Upper lobe of right lung (tissue), 1 donor: ENCODE results near the gene UBLCP1. TPM values are rescaled to one million over a fixed set of nuclear protein-coding genes. Genes with fewer than 3 reads are reported as not detected.

Source experiments
- ATAC-seq: fragments of 200-7000 bp; cut with Tn5 transposase; one replicate; pipeline ENCODE4 v1.9.1; 2020; ENCODE audit warnings: mild to moderate bottlenecking, moderate library complexity
- DNase-seq: peaks from one replicate; pipeline ENCODE4 v3.0.0-alpha.2; 2020
- H3K27ac ChIP-seq: fragments of 200-600 bp; one replicate; pipeline ENCODE4 v1.8.0; 2022
- H3K27me3 ChIP-seq: fragments of 200-600 bp; one replicate; pipeline ENCODE4 v1.8.0; 2022; ENCODE audit warnings: mild to moderate bottlenecking
- H3K36me3 ChIP-seq: fragments of 200-600 bp; one replicate; pipeline ENCODE4 v1.8.0; 2022
- H3K4me1 ChIP-seq: fragments of 200-600 bp; one replicate; pipeline ENCODE4 v1.8.0; 2022
- H3K4me3 ChIP-seq: fragments of 200-600 bp; one replicate; pipeline ENCODE4 v1.8.0; 2022; ENCODE audit warnings: mild to moderate bottlenecking
- H3K9me3 ChIP-seq: fragments of 200-600 bp; one replicate; pipeline ENCODE4 v1.8.0; 2022
- intact Hi-C: fragments of 100-400 bp; cut with DNase I; formaldehyde crosslinking; loops from one replicate; pipeline ENCODE4 v1.11.0; 2022
- long read RNA-seq: library from polyadenylated mRNA; unstranded; transcript quantifications from one replicate; pipeline ENCODE4 v2.0.0, GENCODE V29; 2021
- total RNA-seq: library from RNA; stranded (reverse); fragmentation: NEBNext Ultra II Directional; extraction: Animal tissue kit (Norgen Biotek cat#: 25700); gene quantifications from one replicate; pipeline ENCODE4 v1.2.1, GENCODE V29; 2021
- TF ChIP-seq, protein P1 (sequence below): fragments of 200-600 bp; IDR thresholded peaks from one replicate; pipeline ENCODE4 v1.8.0; 2022; ENCODE audit warnings: antibody characterized with exemption
- donor health status: DM: no; HTN: yes; CAD: no; lungs with severe emphysema.

The UBLCP1 gene, protein sequence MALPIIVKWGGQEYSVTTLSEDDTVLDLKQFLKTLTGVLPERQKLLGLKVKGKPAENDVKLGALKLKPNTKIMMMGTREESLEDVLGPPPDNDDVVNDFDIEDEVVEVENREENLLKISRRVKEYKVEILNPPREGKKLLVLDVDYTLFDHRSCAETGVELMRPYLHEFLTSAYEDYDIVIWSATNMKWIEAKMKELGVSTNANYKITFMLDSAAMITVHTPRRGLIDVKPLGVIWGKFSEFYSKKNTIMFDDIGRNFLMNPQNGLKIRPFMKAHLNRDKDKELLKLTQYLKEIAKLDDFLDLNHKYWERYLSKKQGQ
- total RNA-seq = 25.0 TPM
- long read RNA-seq, transcript UBLCP1-201 (11 exons, 2,392 nt) = major isoform, 29 of 34 reads
- long read RNA-seq, partial matches to known transcripts = 1 of 34 reads
- long read RNA-seq, other reads (novel, unspliced or antisense) = 3 of 34 reads

DNA sequence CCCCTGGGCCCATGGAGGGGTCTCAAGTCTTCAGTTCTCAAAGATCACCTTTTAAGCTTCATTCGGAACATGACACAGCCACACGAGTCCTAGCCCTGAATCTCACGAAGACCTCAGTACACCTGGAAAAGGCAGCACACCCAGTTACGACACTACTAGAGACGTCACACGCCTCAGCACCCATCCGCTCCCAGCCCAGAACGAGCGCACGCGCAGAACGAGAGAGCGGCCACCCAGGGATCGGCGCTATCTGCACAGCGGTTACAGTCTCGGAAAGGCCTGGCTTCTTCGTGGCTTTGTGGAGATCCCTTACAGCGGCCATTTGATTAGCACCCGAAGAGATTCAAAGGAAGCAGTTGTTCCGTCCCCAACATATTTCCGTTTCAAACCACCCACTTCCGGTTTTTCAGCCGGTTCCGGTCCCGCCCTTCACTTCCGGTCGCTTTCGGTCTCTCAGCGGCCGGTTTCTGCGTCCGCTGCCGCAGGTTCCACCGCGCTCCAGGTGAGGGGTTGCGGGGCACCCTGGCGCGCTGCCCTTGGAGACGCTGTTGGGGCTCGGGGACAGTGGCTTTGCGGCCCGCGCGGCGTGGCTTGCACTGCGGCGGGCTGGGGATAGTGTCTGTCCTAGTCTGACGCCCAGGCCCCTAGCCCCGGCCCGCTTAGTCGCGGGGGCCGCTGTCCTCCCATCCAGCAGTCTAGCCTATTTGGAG, at the start of gene UBLCP1:
UBLCP1 (plus strand) TSS at position 432 of the 710 bp plus-strand sequence. CDS start 5,626 bp downstream, outside the sequence.
- DNase-seq = peak; percentile 90
- intact Hi-C loops = loop anchor here (10.0 kb wide), 1 partner anchor 98 kb away; no protein-coding TSS in a partner anchor
- Histone ChIP-seq H3K27ac (peak within 1 kb of the TSS; percentile 95), H3K27me3 (no peaks in the 10 kb centered on the region), H3K9me3 (no peaks in the 10 kb centered on the region), H3K36me3 (no peaks in the 10 kb centered on the region), H3K4me3 (peak within 1 kb of the TSS; percentile 93), H3K4me1 (peaks cover 18% of the 10 kb centered on the region)
- TF ChIP-seq, protein P1, sequence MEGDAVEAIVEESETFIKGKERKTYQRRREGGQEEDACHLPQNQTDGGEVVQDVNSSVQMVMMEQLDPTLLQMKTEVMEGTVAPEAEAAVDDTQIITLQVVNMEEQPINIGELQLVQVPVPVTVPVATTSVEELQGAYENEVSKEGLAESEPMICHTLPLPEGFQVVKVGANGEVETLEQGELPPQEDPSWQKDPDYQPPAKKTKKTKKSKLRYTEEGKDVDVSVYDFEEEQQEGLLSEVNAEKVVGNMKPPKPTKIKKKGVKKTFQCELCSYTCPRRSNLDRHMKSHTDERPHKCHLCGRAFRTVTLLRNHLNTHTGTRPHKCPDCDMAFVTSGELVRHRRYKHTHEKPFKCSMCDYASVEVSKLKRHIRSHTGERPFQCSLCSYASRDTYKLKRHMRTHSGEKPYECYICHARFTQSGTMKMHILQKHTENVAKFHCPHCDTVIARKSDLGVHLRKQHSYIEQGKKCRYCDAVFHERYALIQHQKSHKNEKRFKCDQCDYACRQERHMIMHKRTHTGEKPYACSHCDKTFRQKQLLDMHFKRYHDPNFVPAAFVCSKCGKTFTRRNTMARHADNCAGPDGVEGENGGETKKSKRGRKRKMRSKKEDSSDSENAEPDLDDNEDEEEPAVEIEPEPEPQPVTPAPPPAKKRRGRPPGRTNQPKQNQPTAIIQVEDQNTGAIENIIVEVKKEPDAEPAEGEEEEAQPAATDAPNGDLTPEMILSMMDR = no peak
- peak; percentile 96 for ATAC-seq

DNA sequence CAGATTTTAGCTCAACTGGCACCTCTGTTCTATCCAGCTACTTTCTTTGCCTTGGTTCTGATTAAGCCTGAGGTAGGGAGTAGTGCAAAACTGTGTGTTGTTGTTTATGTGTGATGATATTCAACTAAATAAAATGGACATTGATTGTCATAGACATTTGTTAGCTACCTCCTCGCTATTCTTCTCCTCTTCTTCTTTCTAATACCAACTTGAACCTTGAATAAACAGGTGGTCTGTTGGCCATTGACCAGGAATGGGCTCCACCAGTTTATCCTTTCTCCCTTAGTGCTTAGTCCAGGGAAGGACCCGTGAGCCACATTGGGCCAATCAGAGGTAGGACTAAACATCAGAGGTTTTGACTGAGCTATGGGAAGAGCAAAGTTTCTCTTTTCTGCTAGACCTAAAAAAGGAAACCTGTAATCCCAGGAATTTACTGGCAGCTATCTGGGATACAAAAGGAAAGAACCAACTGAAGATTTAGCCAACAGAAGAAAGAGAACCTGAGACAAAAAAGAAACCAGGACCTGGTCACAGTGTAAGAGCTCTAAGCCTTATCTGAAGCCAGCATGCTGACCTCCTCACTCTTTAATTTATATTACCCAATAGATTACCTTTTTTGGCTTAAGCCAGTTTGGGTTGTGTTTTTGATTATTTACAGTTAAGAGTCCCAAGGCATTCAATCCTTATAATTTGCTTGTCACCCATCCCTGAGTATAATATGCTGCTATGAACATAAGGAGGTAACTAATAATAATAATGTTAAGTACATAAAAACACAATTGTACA, 48.4 kb upstream of the UBLCP1 start:
- intact Hi-C loops = no loop called here
- H3K36me3 ChIP-seq = no peaks in the 10 kb centered on the region
- no peaks in the 10 kb centered on the region for H3K27me3 ChIP-seq
- H3K27ac ChIP-seq = no peak overlapping the region
- no peak overlapping the region for H3K4me3 ChIP-seq
- H3K4me1 ChIP-seq = peaks cover 17% of the 10 kb centered on the region
- DNase-seq = no peak
- TF ChIP-seq, protein P1 = no peak
- no peaks in the 10 kb centered on the region for H3K9me3 ChIP-seq
- ATAC-seq = no peak

DNA sequence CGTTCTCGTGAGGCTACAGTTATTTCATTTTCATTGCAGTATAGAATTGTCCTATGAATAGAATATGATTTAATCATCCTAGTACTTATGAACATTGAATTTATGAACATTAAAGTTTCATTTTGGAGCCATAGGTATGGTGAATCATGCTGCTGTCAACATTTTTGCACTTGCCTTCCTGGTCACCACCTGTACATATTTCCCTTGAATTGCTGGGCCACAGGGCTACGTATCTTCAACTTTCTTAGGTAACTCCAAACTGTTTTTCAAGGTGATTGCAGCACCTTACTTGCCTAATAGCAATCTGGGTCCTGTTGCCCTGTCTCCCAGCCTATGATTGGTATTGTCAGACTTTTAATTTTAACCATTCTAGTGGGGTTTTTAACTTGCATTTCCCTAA, 47.2 kb upstream of the UBLCP1 start:
- no peaks in the 10 kb centered on the region for H3K27me3 ChIP-seq
- peaks cover 14% of the 10 kb centered on the region for H3K4me1 ChIP-seq
- DNase-seq (no peak), ATAC-seq (peak; percentile 38)
- no peaks in the 10 kb centered on the region for H3K9me3 ChIP-seq
- H3K4me3 ChIP-seq = no peak overlapping the region
- H3K27ac ChIP-seq = peak overlapping the region; percentile 13
- intact Hi-C loops = no loop called here
- H3K36me3 ChIP-seq = no peaks in the 10 kb centered on the region
- TF ChIP-seq, protein P1 = no peak

DNA sequence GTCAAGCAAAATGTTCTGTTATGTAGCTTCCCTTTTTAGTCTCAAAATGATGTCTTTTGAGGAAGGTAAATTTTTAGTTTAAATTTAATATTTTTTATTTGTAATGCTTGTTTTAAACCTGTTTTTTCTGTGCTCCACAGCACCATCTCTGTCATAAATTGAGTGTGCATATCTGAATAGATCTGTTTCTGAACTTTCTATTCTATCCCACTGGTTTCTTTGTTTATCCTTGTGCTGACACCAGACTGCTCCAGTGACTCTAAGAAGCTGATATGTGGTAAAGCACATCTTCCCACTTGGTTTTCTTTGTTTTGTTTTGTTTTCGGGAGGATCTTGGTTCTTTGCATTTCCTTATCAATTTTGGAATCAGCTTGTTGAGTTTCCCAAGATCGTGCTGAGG, 46.6 kb upstream of the UBLCP1 start:
- Histone ChIP-seq H3K9me3 (no peaks in the 10 kb centered on the region), H3K4me1 (peaks cover 10% of the 10 kb centered on the region), H3K27ac (no peak overlapping the region), H3K4me3 (no peak overlapping the region), H3K27me3 (no peaks in the 10 kb centered on the region), H3K36me3 (no peaks in the 10 kb centered on the region)
- ATAC-seq (no peak), DNase-seq (no peak)
- TF ChIP-seq, protein P1 = no peak
- intact Hi-C loops = no loop called here

- Histone ChIP-seq H3K9me3 (no peaks in the 10 kb centered on the region), H3K4me1 (peaks cover 7% of the 10 kb centered on the region), H3K36me3 (no peaks in the 10 kb centered on the region), H3K4me3 (no peak overlapping the region), H3K27ac (no peak overlapping the region), H3K27me3 (no peaks in the 10 kb centered on the region)
- ATAC-seq = no peak
- intact Hi-C loops = no loop called here
- TF ChIP-seq, protein P1 = no peak
- no peak for DNase-seq
Measured at GRCh38 chr5:159217236-159217635, 45.9 kb upstream of the UBLCP1 start.
